ENCODE measurements around the gene RND3.

Gene RND3

GRCh38 chr2:150487537-150488429 is at the start of gene RND3:
TSS of gene RND3 (minus strand) at chr2:150487667. CDS start at chr2:150487417, 250 bp downstream.
- no peak for DNase-seq

- no peak for DNase-seq
These were observed 47.7 kb upstream of the RND3 start for GRCh38 chr2:150535176-150535575.

DNA sequence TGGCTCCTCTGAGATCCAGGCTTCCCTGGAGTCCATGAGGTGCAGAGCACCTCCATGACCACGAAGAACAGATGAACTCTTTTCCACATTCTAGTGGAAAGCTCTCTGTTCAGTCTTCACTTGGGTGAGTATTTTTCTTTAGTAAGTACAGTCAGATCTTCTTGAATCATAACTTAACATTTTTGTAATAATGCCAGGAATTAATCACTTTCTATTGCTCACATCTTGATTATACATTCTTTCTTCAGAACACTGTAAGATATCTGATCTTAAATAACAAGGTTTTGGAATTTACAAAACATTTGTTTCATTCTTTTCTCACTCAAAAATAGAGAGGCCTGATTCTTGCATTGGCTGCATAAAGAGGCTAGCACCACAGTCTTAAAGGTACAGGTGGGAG is 45.4 kb upstream of the RND3 start:
- DNase-seq: no peak

DNA sequence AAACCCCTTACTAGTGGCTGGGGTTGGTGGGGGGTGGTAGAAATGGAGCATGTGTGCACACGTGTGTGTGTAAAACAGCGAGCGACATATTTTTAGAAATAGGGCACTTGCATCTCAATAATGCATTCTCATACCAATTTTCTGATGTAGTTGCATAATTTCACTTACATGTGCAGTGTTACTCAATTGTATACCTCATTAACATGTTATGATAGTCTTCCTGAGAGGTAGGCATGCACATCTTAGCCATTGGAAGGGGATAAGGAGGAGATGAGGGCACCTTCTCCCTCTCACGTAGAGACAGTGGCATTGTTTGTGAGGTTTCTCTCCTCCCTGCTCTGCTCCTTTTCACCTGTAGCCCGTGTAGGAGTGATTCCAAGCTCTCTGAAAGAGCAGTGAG is 44.6 kb upstream of the RND3 start:
- DNase-seq: no peak

DNA sequence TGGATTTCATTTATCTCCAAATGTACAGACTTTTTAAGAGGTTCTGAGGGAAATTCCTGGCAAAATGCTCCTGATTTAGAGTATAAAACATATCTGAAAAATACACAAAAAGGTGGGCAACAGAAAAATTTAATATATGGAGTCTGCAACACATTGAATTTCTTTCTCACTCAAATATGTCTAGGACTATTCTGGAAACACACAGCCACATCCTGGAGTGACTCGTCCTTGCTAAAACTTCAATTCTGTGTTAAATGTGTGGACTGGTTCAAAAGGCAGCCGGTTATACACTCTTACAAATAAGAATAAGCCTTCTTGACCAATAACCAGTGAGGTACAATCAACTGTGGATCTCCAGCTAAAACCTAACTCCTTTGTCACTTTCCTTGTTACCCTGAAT is 44.1 kb upstream of the RND3 start:
- DNase-seq: no peak

DNA sequence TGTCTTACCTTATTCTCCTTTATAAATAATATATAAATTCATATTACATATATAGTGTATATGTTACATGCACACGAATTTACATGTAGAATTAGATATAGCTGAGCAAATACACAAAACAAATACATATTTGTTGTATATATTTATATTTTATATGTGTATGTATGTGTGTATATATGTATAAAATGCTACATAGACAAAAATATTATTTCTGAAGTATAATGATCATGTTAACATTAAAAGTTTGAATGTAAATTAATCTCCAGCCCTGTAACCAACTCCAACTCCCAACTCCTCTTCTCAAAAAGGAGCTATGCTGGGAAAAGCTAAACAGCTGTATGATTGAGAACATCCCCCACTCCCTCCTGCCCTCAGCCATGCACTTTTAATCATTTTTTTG is 42.7 kb upstream of the RND3 start:
- DNase-seq: no peak

DNA sequence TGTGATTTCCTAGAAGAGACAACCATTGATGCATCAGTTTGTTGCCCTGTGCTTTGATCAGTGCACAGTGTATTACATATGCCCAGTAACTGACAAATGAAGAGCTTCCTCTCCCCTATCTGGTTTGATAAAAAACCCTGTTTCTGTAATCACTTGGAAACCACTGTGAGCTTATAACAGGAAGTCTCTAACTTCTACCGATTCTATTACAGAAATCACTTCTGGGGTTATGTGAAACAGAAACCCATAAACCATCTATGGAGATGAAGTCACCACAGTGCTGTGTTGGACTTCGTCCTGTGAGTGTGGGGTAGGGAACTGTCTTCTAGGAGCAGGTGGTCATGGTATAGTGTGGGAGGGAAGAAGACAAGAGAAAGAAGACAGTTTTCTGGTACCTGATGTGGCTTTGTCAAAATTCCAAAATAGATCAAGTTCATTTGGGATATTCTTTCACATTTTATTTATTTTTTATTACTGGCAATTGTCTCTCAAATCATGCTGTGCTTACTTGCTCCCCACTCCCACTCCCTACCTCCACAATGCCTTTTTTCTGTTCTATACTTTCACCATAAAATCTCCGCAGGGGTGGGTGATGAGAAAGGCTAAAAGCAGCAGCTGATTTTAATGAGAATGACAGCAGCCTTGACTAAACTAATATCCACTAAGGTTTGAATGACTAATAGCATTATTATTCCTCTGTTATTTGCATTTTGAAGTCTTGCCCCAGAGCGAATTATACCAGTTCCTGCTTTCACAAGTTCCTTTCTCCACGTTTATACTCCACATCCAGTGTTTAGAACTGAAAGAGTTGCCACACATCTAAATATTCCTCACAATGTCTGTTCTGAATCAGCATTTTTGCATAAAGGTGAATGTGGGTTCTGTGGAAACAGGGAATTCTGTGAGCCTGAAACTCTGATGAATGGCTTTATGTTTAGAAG is 41.7 kb upstream of the RND3 start:
- no peak for DNase-seq

DNA sequence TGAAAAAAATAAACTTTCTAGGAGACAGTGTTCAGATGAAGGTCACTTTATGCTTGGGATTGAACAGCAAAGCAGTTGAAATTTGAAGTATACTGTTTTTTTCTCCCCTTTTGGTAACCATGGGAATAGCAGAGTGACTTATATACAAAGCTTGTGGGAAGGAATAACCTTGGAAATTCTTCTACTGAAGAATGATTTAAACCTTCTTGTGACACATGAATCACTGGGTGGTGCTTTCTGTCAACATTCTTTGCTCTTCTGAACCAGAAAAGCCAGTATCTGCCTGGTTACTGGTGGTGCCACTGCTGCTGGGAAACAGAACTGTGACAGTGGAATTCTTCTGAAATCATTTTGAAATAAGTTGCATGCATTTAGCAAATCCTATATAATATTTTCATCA is 39.4 kb upstream of the RND3 start:
- no peak for DNase-seq

DNA sequence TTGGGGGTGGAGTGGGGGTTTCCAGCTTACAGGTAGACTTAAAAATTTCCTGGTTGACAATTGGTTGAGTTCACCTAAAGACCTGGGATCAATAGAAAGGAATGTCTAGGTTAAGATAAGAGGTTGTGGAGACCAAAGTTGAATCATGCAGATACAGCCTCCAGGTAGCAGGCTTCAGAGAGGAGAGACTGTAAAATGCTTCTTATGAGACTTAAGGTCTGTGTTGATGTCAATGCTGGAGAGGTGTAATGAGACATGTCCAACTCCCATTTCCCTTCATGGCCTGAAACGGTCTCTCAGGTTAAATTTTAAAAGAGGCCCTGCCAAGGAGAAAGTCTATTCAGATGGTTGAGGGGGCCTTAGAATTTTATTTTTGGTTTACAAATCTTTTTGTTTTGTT is 38.5 kb upstream of the RND3 start:
- no peak for DNase-seq

DNA sequence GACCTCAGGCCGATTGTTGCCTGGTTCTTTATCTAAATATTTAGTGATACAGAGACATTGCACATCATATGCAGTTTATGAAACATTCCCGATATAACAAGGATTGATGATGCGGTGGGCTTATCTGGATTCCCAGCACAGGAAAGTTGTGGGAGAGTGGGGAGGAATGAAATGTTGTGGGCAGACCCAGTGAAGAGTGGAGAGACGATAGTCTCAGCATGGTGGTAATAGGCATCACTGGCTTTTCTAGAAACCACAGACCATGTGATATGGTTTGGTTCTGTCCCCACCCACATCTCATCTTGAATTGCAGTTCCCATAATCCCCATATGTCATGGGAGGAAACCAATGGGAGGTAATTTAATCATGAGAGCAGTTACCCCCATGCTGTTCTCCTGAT is 34.8 kb upstream of the RND3 start:
- DNase-seq: no peak

DNA sequence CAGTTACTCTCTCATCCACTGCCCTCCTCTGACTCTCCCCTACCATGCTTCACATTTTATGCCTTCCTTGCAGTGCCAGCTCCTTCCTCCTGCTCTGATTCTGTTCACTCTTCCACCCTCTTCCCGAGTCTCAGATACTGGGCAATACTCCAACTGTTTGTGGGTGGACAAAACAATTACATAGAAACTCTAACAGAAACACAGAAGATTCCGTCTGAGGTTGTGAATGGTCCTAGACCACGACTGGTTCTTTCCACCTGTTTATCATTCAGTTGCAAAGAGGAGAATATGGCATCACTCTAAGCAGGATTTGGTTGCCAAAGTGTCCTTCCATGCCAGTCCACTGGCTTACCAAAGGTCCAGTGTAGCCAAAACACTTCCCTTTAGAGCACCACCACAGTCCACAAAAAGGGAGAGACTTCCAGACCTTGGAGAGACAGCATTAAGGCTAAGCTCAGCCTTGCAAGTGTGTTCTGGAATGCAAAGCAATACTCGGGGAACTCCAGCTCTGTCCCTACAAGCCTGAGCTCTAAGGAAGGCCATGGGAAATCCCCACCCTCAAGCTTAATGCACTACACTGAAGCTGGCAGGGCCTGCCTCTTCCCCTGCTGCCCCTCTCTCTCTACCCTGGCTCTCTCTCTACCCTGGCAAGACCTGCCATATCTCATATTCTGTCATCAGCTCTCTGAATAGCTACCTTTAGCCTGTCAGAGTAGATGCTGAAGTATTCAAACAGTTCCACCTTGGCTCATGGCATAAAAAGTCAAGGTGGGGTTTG is 33.6 kb upstream of the RND3 start:
- DNase-seq: no peak

GRCh38 chr2:150520033-150520432 is 32.6 kb upstream of the RND3 start:
- DNase-seq: no peak

DNA sequence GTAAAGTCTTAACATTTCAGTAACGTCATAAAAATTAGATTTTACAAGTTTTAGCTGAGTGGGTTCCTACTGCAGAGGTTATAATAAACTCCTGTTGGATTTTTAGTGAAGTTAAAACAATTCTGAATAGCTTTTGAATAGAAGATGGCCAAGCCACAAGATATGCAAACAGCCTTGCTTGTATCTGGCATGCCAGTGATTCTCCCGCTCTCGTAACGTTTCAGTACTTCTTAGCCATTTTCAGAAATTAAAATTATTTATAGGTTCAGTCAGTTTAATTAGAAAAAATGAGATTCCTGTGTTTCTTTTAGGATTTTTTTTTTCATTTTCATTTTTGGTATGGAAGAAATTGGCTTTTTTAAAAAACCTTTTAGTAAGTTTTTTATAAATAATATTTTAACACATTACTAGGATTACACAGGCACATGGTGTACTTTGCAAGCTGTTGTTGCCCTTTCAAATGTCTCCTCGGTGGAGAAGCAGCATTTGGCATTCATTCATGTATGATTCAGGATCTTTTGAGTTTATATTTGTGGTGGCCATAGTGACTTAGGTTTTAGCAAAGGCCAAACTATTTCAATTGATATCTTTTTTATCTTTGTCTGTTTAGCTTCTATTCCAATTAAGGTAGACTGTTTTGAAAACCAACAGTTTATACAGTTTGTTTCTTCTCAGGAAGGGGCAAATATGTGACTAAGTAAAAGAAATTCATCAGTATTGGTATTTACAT is 30.6 kb upstream of the RND3 start:
- DNase-seq: no peak

DNA sequence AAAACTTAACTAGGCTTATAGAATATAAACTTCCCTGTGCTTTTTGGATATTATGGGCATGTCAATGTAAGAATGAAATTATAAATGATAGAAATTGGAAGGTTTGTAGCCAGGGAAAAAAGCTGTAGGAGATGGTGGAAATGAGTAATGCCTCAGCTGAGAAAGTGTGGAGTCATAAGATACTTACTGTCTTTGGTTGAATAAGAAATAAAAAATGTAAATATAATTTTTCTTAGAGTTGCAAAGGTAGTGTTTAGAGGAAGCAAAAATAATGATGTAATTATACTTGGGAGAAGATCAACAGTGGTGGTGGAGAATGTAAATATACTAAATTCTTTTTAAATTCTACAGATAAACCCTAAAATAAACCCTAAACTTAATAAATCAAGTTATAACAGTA is 26.2 kb upstream of the RND3 start:
- DNase-seq: no peak

DNA sequence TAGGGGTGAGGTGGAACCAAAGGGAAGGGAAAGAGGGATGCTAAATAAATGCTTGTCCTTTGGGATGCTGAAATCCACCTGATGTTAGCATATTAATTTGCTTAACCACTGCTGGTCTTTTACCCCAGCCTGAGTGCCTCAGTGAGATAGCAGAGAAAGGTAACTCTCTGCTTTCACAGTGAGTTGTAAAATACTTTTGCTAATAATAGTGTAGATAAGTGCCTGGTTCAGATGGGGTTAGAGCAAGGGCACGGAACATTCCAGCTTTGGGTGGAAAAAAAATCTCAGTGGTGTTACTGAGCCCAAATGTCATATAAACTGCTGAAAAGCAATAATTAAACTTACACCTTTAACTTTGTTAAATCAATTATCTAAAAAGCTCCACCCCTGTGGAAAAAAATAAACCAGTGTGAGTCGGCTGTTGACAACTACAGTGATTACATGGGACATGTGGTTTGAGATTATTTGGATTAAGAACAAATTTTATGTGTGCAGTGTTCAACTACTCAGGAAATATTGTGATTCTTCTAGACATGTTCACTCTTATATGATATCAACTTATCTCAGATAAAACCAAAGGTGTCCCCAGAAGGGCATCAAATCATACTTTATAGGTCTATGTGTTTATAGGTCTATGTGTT is 21.1 kb upstream of the RND3 start:
- DNase-seq: no peak

DNA sequence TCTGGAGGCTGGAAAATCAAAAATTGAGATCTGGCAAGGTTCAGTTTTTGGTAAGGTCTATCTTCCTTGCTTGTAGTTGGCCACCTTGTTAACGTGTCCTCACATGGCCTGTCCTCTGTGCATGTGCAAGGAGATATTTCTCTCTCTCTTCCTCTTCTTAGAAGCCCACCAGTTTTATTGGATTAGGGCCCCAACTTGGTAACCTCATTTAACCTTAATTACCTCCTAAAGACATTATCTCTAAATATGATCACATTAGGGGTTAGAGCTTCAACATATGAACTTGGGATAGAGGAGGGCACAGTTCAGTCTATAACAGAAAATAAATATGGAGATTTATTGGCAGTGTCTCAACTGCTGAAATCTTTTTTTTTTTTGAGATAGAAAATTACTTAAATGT is 19.6 kb upstream of the RND3 start:
- DNase-seq: no peak

- DNase-seq: no peak
These were observed 17.7 kb upstream of the RND3 start for GRCh38 chr2:150505178-150505577.

DNA sequence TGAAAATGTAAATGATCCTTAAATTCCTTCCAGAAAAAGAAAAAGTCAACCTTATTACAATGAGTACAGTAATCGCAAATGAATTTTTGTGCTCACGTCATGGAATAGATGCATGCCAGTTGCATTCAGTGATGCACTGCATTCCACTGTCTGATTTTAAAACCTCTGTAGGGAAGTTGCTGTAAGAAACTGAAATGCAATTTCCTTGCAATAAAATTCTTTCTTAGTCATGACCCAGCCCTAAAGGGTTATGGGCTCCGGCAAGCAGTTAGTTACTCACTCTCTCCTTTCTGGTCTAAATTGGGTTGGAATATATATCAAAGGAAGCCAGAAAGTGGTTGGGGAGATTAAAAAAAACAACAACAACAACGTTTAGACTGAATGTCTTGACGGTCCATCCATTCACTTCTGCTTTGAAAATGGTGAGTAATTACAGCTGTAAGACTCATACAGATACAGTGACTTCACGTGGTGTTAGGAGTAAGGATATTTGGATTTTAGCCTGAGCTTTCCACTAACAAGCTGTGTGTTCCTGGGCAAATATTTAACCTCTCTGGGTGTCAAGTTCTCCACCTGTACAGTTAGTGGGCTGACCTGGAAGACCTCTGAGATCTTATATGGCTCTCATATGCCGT is 8.6 kb upstream of the RND3 start:
- DNase-seq: no peak

DNA sequence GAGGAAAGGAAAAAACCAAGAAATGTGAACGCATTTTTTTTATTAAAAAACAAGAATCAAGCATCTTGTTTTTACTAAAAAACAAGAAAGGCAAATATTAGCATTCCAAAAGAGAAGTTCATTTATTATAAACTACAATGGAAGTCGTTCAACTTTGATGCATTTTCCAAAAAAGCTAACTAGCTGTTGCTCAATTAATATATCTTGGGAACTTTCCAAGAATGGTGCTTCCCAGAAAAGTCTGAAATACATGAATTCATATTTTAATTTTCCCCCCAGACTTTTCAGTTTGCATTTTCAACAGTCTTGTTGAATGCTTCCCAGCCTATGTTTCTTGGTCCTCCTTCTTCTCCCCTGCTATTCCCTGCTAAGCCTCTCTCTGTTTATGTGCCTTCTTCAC is 7.5 kb upstream of the RND3 start:
- DNase-seq: no peak

- no peak for DNase-seq
These were observed 6.9 kb upstream of the RND3 start for GRCh38 chr2:150494234-150494945.

GRCh38 chr2:150491943-150492342 is 4.5 kb upstream of the RND3 start:
- no peak for DNase-seq

All from CD4-positive, alpha-beta T cell treated with Interferon gamma for 1 hour (primary cell).